Fibroblast of villous mesenchyme (primary cell): ENCODE results near the gene C11orf52. TPM values are rescaled to one million over a fixed set of nuclear protein-coding genes. Genes with fewer than 3 reads are reported as not detected.

Source experiments
- DNase-seq: peaks from one replicate; pipeline ENCODE4 v3.0.0-alpha.2; 2010; ENCODE audit warnings: low read depth
- H3K4me3 ChIP-seq: 2 replicates; pipeline ENCODE4 v1.5.1; 2011; ENCODE audit warnings: low read depth, mild to moderate bottlenecking, low read length
- CTCF ChIP-seq: IDR thresholded peaks from 2 replicates; pipeline ENCODE4 v1.5.1; 2012; ENCODE audit warnings: low read depth, mild to moderate bottlenecking, low read length; ENCODE audit not compliant: insufficient read depth
- total RNA-seq: library from RNA; depleted of rRNA; stranded (reverse); fragments of >200 nt; gene quantifications from 2 replicates; pipeline ENCODE4 v1.2.3, GENCODE V29; 2012

Gene C11orf52
- total RNA-seq, 1 donor: 0.86 TPM

- DNase-seq: no peak
- no peak overlapping the region for H3K4me3 ChIP-seq
- TF ChIP-seq CTCF: no peak
Observed at GRCh38 chr11:111906680-111907079, 12.0 kb upstream of the C11orf52 start.

- no peak for DNase-seq
- no peak for TF ChIP-seq CTCF
Observed at GRCh38 chr11:111908639-111909305, 9.9 kb upstream of the C11orf52 start.

GRCh38 chr11:111909378-111909777 lies 9.3 kb upstream of the C11orf52 start:
- no peak overlapping the region for H3K4me3 ChIP-seq
- DNase-seq: peak; percentile 22
- no peak for TF ChIP-seq CTCF

More at GRCh38 chr11:111908639-111909305, 9.9 kb upstream of the C11orf52 start:
- no peak overlapping the region for H3K4me3 ChIP-seq

- no peak overlapping the region for H3K4me3 ChIP-seq
- DNase-seq: no peak
- TF ChIP-seq CTCF: no peak
Observed at GRCh38 chr11:111910676-111911562, 7.8 kb upstream of the C11orf52 start.

GRCh38 chr11:111911563-111912401 lies 6.9 kb upstream of the C11orf52 start, which contains the start of gene CRYAB:
TSS of gene CRYAB (minus strand) at chr11:111911770. CDS start at chr11:111911724, 46 bp downstream.
- peak within 1 kb of the TSS; percentile 27 for H3K4me3 ChIP-seq
- no peak for TF ChIP-seq CTCF
- peak; percentile 87 for DNase-seq

- DNase-seq: no peak
- TF ChIP-seq CTCF: no peak
- H3K4me3 ChIP-seq: peak within 1 kb of the TSS; percentile 27
Observed at GRCh38 chr11:111912535-111912934, 6.2 kb upstream of the C11orf52 start, which contains the start of gene HSPB2. TSS of gene HSPB2 (plus strand) at chr11:111912734. CDS start at chr11:111912830, 96 bp downstream.
